Ishikawa (cell line): ENCODE measurements around the gene HAT1.

Experiments used
- RAD21 ChIP-seq: IDR thresholded peaks from 2 replicates; pipeline ENCODE4 v1.6.1; 2012; ENCODE audit warnings: low read depth
- TF ChIP-seq, protein P1 (sequence below): IDR thresholded peaks from 2 replicates; pipeline ENCODE4 v1.6.1; 2012; ENCODE audit warnings: low read depth, mild to moderate bottlenecking
- TF ChIP-seq, protein P2 (sequence below): IDR thresholded peaks from 2 replicates; pipeline ENCODE4 v1.6.1; 2012

DNA sequence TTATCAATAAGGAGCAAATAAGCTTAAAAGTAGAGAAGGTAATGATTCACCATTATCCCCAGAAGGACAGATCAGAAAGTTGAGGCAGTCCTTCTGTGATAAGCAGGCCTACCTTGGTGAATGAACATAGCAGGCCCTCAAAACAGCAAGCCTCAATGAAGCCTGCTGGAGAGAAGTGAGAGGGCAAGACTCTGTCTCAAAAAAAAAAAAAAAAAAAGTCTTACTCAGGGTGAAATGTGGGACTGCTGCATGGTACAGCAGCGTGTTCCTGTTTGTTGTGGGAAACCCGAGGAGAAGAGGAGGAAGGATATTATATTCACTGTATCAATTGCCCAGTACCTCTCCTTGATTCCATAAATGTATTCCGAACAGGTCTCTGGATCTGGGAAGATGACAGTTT, 8.7 kb upstream of the HAT1 start:
- no peak for TF ChIP-seq RAD21
- TF ChIP-seq, protein P1, sequence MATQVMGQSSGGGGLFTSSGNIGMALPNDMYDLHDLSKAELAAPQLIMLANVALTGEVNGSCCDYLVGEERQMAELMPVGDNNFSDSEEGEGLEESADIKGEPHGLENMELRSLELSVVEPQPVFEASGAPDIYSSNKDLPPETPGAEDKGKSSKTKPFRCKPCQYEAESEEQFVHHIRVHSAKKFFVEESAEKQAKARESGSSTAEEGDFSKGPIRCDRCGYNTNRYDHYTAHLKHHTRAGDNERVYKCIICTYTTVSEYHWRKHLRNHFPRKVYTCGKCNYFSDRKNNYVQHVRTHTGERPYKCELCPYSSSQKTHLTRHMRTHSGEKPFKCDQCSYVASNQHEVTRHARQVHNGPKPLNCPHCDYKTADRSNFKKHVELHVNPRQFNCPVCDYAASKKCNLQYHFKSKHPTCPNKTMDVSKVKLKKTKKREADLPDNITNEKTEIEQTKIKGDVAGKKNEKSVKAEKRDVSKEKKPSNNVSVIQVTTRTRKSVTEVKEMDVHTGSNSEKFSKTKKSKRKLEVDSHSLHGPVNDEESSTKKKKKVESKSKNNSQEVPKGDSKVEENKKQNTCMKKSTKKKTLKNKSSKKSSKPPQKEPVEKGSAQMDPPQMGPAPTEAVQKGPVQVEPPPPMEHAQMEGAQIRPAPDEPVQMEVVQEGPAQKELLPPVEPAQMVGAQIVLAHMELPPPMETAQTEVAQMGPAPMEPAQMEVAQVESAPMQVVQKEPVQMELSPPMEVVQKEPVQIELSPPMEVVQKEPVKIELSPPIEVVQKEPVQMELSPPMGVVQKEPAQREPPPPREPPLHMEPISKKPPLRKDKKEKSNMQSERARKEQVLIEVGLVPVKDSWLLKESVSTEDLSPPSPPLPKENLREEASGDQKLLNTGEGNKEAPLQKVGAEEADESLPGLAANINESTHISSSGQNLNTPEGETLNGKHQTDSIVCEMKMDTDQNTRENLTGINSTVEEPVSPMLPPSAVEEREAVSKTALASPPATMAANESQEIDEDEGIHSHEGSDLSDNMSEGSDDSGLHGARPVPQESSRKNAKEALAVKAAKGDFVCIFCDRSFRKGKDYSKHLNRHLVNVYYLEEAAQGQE, result no peak
- TF ChIP-seq, protein P2, sequence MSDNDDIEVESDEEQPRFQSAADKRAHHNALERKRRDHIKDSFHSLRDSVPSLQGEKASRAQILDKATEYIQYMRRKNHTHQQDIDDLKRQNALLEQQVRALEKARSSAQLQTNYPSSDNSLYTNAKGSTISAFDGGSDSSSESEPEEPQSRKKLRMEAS, result no peak
